GM12873 (cell line): ENCODE results near the gene TNFSF15.

Experiments used
- TF ChIP-seq, protein P1 (sequence below): IDR thresholded peaks from 2 replicates; pipeline ENCODE4 v1.5.1; 2012; ENCODE audit warnings: low read depth, mild to moderate bottlenecking, moderate library complexity, low read length, control low read depth; ENCODE audit not compliant: insufficient read depth; ENCODE audit errors: missing control alignments

The TNFSF15 gene

DNA sequence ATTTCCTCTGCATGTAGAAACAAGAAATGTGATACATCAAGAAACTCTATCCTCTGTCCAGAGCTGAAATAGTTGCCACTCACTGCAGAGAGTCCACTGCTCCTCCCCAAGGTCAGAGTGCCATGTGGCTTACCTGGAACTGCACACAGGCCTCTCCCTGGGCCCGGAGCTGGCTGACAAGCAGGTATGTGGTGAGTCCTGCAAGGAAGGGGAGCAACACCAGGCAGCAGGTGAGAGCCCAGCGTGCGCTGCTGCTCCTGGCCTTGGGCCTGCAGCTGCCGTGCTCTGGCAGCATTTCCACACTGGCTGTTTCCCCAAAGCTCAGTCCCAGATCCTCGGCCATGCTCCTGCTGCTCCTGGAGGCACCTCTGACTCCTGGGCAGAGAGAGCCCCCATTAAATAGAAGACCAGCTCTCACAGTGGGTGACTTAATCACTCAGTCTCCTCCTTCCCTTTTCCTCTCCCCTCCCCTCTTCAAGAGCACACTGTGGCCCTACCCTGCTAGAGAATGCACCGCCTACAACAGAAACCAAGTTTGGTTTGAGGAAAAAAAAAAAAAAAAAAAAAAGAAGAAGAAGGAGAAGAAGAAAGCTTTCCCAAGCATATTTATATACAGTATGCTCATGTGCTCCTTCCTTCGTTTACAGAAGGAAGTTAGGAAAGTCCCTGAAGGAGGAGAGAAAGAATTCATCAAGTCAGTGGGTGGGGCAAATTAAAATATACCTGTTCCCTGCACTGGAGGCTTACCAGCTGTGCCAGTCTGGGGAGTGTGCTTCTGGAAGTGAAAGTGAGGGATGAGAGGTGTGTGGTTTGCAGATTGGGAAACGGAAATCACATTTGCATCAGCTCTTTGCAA, at the start of gene TNFSF15:
Gene TNFSF15, minus strand, starts transcription at position 370 of the 856 bp plus-strand sequence. Its CDS starts 27 bp downstream, at position 343.
- TF ChIP-seq, protein P1, sequence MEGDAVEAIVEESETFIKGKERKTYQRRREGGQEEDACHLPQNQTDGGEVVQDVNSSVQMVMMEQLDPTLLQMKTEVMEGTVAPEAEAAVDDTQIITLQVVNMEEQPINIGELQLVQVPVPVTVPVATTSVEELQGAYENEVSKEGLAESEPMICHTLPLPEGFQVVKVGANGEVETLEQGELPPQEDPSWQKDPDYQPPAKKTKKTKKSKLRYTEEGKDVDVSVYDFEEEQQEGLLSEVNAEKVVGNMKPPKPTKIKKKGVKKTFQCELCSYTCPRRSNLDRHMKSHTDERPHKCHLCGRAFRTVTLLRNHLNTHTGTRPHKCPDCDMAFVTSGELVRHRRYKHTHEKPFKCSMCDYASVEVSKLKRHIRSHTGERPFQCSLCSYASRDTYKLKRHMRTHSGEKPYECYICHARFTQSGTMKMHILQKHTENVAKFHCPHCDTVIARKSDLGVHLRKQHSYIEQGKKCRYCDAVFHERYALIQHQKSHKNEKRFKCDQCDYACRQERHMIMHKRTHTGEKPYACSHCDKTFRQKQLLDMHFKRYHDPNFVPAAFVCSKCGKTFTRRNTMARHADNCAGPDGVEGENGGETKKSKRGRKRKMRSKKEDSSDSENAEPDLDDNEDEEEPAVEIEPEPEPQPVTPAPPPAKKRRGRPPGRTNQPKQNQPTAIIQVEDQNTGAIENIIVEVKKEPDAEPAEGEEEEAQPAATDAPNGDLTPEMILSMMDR: no peak

DNA sequence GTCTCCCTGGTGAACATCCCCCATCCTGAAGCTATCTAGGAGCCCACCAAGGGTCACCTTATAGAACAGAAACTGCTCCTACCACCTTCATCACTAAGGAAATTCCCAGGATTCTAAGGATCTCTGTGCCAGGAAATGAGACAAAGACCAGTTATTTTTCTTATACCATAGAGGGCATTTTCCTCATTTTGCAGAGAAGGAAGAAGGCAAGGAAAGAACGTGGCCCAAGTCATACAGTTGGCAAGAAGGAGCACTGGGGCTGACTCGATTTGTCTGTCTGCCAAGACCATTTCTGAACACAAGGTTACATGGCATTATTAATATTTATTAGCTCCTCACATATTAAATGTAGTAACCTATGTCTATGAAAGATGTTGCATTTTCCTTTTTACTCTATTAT, 49.6 kb upstream of the TNFSF15 start:
- TF ChIP-seq, protein P1: no peak

DNA sequence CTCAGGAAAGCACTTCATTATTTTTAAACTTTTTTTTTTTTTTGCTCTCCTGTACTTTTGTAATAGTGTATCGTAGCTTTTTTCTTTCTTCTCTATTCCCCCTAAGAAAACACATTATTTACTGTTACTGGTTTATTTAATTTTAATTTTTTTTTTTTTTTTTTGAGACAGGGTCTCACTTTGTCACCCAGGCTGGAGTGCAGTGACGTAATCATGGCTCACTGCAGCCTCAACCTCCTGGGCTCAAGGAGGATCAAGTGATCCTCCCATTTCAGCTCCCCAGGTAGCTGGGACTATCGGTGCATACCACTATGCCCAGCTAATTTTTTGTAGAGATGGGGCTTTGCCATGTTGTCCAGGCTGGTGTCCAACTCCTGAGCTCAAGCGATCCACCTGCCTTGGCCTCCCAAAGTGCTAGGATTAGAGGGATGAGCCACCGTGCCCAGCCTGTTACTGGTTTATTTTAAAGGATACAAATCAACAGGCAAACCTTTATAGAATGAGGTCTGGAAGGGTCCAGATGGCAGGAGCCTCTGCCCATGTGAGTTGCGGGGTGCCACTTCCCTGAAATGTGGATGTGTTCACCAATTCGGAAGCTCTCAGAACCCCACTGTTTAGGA, 49.0 kb upstream of the TNFSF15 start:
- TF ChIP-seq, protein P1: no peak

DNA sequence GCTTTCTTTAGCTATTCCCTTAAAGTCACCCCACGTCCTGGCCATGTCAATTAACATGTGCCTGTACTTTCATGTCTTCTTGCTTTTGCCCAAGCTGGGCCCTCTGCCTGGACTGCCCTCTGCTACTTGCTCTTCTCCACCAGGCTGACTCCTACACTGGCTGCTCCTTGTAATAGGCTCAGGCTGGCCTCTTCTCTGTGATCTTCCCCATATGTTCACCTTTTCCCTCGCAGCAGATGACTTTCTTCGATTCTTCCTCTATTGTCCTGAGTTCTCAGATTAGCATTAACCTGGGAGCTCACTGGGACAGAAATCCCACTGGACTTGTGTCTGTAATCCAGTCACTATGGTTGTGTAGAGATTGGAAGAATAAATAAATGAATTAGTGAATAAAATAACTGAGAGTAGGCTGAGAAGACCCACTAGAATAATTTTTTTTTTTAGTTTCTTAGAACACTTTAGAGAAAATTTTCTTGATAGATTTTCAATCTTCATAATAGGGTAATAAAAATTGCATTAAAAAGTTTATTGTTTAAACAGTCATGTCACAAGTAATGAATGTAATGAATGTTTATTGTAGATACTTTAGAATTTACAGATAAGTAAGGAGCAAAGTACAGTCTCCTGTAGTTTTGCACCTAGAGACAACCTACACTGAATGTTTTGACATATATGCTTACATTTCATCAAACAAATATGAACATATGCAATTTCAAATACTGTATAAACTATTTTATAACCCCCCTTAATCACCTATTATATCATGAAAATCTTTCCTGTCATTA, 47.4 kb upstream of the TNFSF15 start:
- TF ChIP-seq, protein P1: no peak

DNA sequence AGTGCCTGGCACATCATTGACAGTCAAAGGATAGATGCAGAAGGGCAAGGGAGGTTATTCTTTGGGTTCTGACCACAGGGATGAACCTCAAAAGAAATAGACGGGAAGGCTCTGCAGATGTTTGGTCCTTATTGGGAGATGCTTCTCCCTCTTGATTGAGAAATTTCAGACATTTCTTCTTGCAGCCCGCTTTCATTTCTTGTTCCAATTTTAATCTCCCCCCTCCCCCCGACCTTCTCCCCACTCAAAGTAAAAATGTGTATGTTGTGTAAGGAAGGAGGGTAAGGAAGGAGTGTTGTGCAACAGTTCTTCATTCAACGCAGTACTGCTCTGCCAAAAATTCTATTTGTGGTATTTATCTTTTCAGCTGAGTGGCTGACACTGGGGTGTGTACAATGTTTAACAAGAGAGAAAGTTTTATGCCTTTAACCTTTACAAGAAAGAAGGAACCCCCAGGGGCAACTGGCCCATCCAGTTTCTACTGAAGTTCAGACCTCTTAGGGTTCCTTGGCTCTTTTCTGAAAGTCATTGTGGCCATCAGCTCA, 46.3 kb upstream of the TNFSF15 start:
- TF ChIP-seq, protein P1: no peak

DNA sequence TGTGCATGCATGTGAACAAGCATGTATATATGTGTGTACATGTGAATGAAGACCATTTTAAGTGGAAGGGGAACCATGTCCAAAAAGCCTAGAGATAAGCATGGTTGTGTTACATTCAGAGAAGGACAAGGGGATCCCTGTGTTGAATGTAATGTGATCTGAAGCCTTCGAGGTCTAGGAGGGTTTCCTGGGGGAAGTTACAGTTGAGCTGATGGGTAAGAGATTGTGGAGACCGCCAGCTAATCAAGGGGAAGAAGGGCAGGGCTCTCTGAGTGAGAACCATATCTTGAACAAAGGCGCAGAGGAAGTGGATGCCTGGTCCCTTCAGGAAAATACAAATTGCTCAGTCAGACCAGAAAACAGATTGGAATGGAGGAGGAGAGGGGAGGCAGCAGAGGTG, 45.5 kb upstream of the TNFSF15 start:
- TF ChIP-seq, protein P1: no peak
